Fibroblast of lung (primary cell): ENCODE data around the gene PTPRF. TPM values are rescaled to one million over a fixed set of nuclear protein-coding genes. Genes with fewer than 3 reads are reported as not detected.

Source experiments
- DNase-seq, 2 donors: peaks; one replicate each; pipeline versions ENCODE4 v3.0.0 to v3.0.0-alpha.2; 2010; ENCODE audit warnings: low read depth in 2 of 2
- H2AFZ ChIP-seq: 2 replicates; pipeline ENCODE4 v1.5.1; 2012; ENCODE audit warnings: low read length, control low read depth, inconsistent platforms
- H3K27ac ChIP-seq: 2 replicates; pipeline ENCODE4 v1.5.1; 2011; ENCODE audit warnings: low read length, control low read depth; ENCODE audit not compliant: insufficient read depth
- H3K27me3 ChIP-seq: 2 replicates; pipeline ENCODE4 v1.5.1; 2011; ENCODE audit warnings: mild to moderate bottlenecking, low read length; ENCODE audit not compliant: control insufficient read depth, insufficient read depth
- H3K36me3 ChIP-seq: 2 replicates; pipeline ENCODE4 v1.5.1; 2011; ENCODE audit warnings: low read length; ENCODE audit not compliant: control insufficient read depth, insufficient read depth
- H3K4me1 ChIP-seq: 2 replicates; pipeline ENCODE4 v1.5.1; 2011; ENCODE audit warnings: low read length; ENCODE audit not compliant: control insufficient read depth, insufficient read depth; ENCODE audit errors: extremely low read depth
- H3K4me2 ChIP-seq: 2 replicates; pipeline ENCODE4 v1.5.1; 2011; ENCODE audit warnings: low read length, control low read depth; ENCODE audit not compliant: insufficient read depth; ENCODE audit errors: extremely low read depth
- H3K4me3 ChIP-seq, 4 experiments: fragments of 200-600 bp in 1 of 4; sonication (generic) in 1 of 4; replicated peaks in 1 of 4; 2 replicates each; pipeline ENCODE4 v1.5.1; 2011 to 2016; ENCODE audit warnings: low read length in 4 of 4, low read depth in 3 of 4, mild to moderate bottlenecking in 3 of 4, control low read depth in 2 of 4, inconsistent platforms in 1 of 4, mixed read lengths in 1 of 4; ENCODE audit not compliant: insufficient read depth in 1 of 4; ENCODE audit errors: control extremely low read depth in 1 of 4
- H3K79me2 ChIP-seq: 2 replicates; pipeline ENCODE4 v1.5.1; 2012; ENCODE audit warnings: mild to moderate bottlenecking, low read length, inconsistent platforms; ENCODE audit not compliant: control insufficient read depth, insufficient read depth
- H3K9ac ChIP-seq: 2 replicates; pipeline ENCODE4 v1.5.1; 2011; ENCODE audit warnings: mild to moderate bottlenecking, low read length, control low read depth; ENCODE audit not compliant: insufficient read depth
- H3K9me3 ChIP-seq: 2 replicates; pipeline ENCODE4 v1.5.1; 2012; ENCODE audit warnings: low read depth, low read length; ENCODE audit not compliant: control insufficient read depth, insufficient read depth
- H4K20me1 ChIP-seq: 2 replicates; pipeline ENCODE4 v1.5.1; 2011; ENCODE audit warnings: low read length; ENCODE audit not compliant: control insufficient read depth, insufficient read depth; ENCODE audit errors: extremely low read depth
- EZH2 ChIP-seq: IDR thresholded peaks from 2 replicates; pipeline ENCODE4 v1.5.1; 2012; ENCODE audit warnings: low read length, control low read depth, mild to moderate bottlenecking; ENCODE audit errors: missing control alignments
- polyA plus RNA-seq, 2 donors: library from polyadenylated mRNA; depleted of rRNA in 1 of 2; stranded (reverse) in 1 of 2; unstranded in 1 of 2; fragments of >200 nt; gene quantifications; 2 replicates each; pipeline ENCODE4 v1.2.1, GENCODE V29; 2011 to 2012; ENCODE audit warnings: missing spikeins in 1 of 2
- total RNA-seq: library from RNA; depleted of rRNA; stranded (reverse); fragments of >200 nt; gene quantifications from 2 replicates; pipeline ENCODE4 v1.2.1, GENCODE V29; 2014
- TF ChIP-seq, protein P1 (sequence below), 2 donors: IDR thresholded peaks in 1 of 2; conservative IDR thresholded peaks in 1 of 2; 1 replicate in 1 of 2; 2 replicates in 1 of 2; pipeline ENCODE4 v1.5.1; 2011 to 2012; ENCODE audit warnings: low read length in 2 of 2, control low read depth in 1 of 2, inconsistent platforms in 1 of 2, low read depth in 1 of 2, mild to moderate bottlenecking in 1 of 2

The PTPRF gene
- total and polyA plus RNA-seq, 2 donors (not counting 1 experiment from before 2014, with no cell fraction given): 45.2 to 52.0 TPM

DNA sequence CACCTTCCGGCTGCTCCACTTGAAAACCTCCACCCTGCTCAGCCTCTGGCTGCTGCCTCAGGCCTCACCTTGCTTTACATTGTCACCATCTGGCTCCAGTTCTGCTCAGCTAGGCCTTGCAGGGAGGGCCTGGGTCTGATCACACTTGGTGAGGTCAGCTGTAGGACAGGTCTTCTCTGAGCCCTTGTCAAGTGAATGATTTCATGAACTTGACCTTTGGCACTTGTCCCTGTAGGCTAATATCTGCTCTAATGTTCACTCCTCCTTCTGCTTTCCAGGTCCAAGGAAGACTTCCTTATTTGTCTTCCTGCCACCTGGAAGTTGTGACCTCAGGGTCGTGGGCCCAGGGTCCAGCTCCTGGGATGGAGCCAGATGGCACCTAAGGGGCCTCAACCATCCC is 41.4 kb downstream of the PTPRF start:
- no peaks in the 10 kb centered on the region for H3K27me3 ChIP-seq
- no peak overlapping the region for H3K9ac ChIP-seq
- peaks cover 2% of the 10 kb centered on the region for H3K36me3 ChIP-seq
- no peak overlapping the region for H3K4me3 ChIP-seq
- no peak for DNase-seq
- no peak overlapping the region for H2AFZ ChIP-seq
- H4K20me1 ChIP-seq: no peaks in the 10 kb centered on the region
- no peak overlapping the region for H3K27ac ChIP-seq
- TF ChIP-seq, protein P1, sequence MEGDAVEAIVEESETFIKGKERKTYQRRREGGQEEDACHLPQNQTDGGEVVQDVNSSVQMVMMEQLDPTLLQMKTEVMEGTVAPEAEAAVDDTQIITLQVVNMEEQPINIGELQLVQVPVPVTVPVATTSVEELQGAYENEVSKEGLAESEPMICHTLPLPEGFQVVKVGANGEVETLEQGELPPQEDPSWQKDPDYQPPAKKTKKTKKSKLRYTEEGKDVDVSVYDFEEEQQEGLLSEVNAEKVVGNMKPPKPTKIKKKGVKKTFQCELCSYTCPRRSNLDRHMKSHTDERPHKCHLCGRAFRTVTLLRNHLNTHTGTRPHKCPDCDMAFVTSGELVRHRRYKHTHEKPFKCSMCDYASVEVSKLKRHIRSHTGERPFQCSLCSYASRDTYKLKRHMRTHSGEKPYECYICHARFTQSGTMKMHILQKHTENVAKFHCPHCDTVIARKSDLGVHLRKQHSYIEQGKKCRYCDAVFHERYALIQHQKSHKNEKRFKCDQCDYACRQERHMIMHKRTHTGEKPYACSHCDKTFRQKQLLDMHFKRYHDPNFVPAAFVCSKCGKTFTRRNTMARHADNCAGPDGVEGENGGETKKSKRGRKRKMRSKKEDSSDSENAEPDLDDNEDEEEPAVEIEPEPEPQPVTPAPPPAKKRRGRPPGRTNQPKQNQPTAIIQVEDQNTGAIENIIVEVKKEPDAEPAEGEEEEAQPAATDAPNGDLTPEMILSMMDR (conservative IDR thresholded peaks at IDR 0.05 in 1 of 2, IDR thresholded peaks at IDR 0.05 in 1 of 2; ENCODE audit: low read depth in 1 of 2, low read length in 2 of 2): no peak
- TF ChIP-seq EZH2: no peak
- no peak overlapping the region for H3K4me2 ChIP-seq
- no peaks in the 10 kb centered on the region for H3K79me2 ChIP-seq
- H3K9me3 ChIP-seq: no peaks in the 10 kb centered on the region
- no peaks in the 10 kb centered on the region for H3K4me1 ChIP-seq

DNA sequence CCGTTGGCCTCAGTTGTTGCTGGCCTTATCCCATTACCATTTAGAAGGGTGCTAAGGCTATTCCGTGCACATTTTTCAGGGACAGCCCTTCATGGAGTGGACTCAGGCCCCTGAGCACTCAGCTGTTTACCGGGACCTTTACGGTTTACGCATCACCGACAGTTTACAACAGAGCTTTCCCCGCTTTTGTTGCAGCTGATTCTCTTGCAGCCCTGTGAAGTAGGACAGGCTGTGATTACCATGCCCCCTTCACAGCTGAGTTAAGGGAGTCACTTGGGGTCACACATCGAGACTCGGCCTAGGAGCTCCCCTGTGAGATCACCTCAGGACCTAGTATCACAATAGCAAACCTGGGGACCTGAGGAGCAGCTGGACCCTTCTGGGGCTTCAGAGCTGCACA is 41.9 kb downstream of the PTPRF start:
- Histone ChIP-seq H3K4me3 (no peak overlapping the region), H3K9ac (no peak overlapping the region), H3K9me3 (no peaks in the 10 kb centered on the region), H3K4me2 (no peak overlapping the region), H3K36me3 (peaks cover 2% of the 10 kb centered on the region), H3K79me2 (no peaks in the 10 kb centered on the region), H4K20me1 (no peaks in the 10 kb centered on the region), H3K27me3 (no peaks in the 10 kb centered on the region), H3K27ac (no peak overlapping the region), H2AFZ (no peak overlapping the region), H3K4me1 (no peaks in the 10 kb centered on the region)
- no peak for TF ChIP-seq EZH2
- TF ChIP-seq, protein P1 (conservative IDR thresholded peaks at IDR 0.05 in 1 of 2, IDR thresholded peaks at IDR 0.05 in 1 of 2; ENCODE audit: low read depth in 1 of 2, low read length in 2 of 2): no peak
- no peak for DNase-seq

DNA sequence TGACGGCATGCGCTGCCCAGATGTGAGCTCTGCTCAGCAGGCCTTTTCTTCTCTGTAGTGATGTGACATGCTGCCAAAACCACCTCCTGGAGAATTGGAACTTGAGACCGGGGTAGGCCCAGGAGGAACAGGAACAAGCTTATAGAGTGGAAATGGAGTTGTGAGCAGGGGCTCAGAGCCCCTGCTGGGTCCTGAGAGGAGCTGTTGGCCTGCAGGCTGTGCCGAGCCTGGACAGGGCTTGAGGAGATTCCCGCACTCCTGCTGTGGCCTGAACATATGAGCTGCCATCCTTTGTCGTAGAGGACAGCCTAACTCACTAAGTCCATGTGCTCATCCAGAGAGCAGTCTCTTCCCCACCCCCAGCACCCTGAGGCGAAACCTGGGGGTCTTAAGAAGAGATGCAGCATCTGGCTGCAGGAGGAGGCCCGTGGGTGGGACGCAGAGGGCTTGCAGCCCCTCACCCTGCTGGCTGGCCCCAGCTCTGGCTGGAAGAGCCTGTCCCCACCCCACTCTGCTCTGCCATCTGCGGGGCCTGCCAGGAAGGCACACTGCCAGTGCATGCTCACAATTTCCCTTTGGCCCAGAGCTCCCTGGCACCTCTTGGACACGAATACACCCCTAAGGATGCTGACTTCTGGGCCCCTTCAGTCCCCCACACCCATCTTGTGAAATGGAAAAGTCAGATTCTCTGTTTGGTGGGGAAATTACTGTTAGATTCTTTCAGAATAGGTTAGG is 42.5 kb downstream of the PTPRF start:
- Histone ChIP-seq H2AFZ (no peak overlapping the region), H3K27ac (no peak overlapping the region), H3K27me3 (no peaks in the 10 kb centered on the region), H4K20me1 (no peaks in the 10 kb centered on the region), H3K4me2 (no peak overlapping the region), H3K9ac (no peak overlapping the region), H3K4me3 (no peak overlapping the region), H3K36me3 (peaks cover 2% of the 10 kb centered on the region), H3K4me1 (no peaks in the 10 kb centered on the region), H3K79me2 (no peaks in the 10 kb centered on the region), H3K9me3 (no peaks in the 10 kb centered on the region)
- TF ChIP-seq, protein P1 (conservative IDR thresholded peaks at IDR 0.05 in 1 of 2, IDR thresholded peaks at IDR 0.05 in 1 of 2; ENCODE audit: low read depth in 1 of 2, low read length in 2 of 2): no peak
- no peak for TF ChIP-seq EZH2
- DNase-seq: no peak
